CD14-positive monocyte (primary cell): ENCODE measurements around the gene CPAMD8. TPM values are rescaled to one million over a fixed set of nuclear protein-coding genes. Genes with fewer than 3 reads are reported as not detected.

Experiments
- DNase-seq, 3 donors: peaks; one replicate each; pipeline ENCODE4 v3.0.0-alpha.2; 2011 to 2022
- H2AFZ ChIP-seq: 2 replicates; pipeline ENCODE4 v1.6.0; 2012; ENCODE audit warnings: mild to moderate bottlenecking, low read depth, low read length, inconsistent platforms; ENCODE audit not compliant: insufficient read depth, poor library complexity, severe bottlenecking
- H3K27ac ChIP-seq, 2 donors: 1 replicate in 1 of 2; 2 replicates in 1 of 2; pipeline ENCODE4 v1.5.1; 2012 to 2013; ENCODE audit warnings: low read length in 2 of 2, control low read depth in 1 of 2, inconsistent platforms in 1 of 2, low read depth in 1 of 2, mild to moderate bottlenecking in 1 of 2
- H3K27me3 ChIP-seq, 2 donors: one replicate each; pipeline versions ENCODE4 v1.6.0 to v1.6.1; 2011 to 2013; ENCODE audit warnings: low read length in 2 of 2; ENCODE audit not compliant: control insufficient read depth in 2 of 2, insufficient read depth in 2 of 2
- H3K36me3 ChIP-seq, 2 donors: replicated peaks in 1 of 2; 1 replicate in 1 of 2; 2 replicates in 1 of 2; pipeline versions ENCODE4 v1.5.1 to v1.6.1; 2012 to 2013; ENCODE audit warnings: low read length in 2 of 2, control low read depth in 1 of 2, inconsistent platforms in 1 of 2, mild to moderate bottlenecking in 1 of 2; ENCODE audit not compliant: insufficient read depth in 2 of 2, control insufficient read depth in 1 of 2
- H3K4me1 ChIP-seq, 2 donors: 1 replicate in 1 of 2; 2 replicates in 1 of 2; pipeline versions ENCODE4 v1.5.1 to v1.6.1; 2012 to 2013; ENCODE audit warnings: low read length in 2 of 2, control low read depth in 1 of 2, inconsistent platforms in 1 of 2, mild to moderate bottlenecking in 1 of 2, moderate library complexity in 1 of 2; ENCODE audit not compliant: insufficient read depth in 2 of 2, control insufficient read depth in 1 of 2
- H3K4me2 ChIP-seq: replicated peaks from 2 replicates; pipeline ENCODE3; 2012; ENCODE audit warnings: low read length, moderate library complexity, mild to moderate bottlenecking; ENCODE audit not compliant: poor library complexity, severe bottlenecking; ENCODE audit errors: extremely low read depth
- H3K4me3 ChIP-seq, 3 experiments: fragments of 200-600 bp in 1 of 3; sonication (generic) in 1 of 3; replicated peaks in 1 of 3; 1 replicate in 2 of 3; 2 replicates in 1 of 3; pipeline ENCODE4 v1.5.1; 2011 to 2013; ENCODE audit warnings: low read length in 3 of 3, mild to moderate bottlenecking in 3 of 3, control low read depth in 2 of 3, low read depth in 2 of 3, inconsistent platforms in 1 of 3, moderate library complexity in 1 of 3
- H3K79me2 ChIP-seq: 2 replicates; pipeline ENCODE4 v1.6.0; 2012; ENCODE audit warnings: mild to moderate bottlenecking, control low read depth, inconsistent platforms, low read length, moderate library complexity; ENCODE audit not compliant: insufficient read depth
- H3K9ac ChIP-seq: 2 replicates; pipeline ENCODE4 v1.6.0; 2017; ENCODE audit warnings: low read length, mild to moderate bottlenecking; ENCODE audit not compliant: insufficient read depth, poor library complexity, severe bottlenecking
- H3K9me3 ChIP-seq, 2 donors: replicated peaks in 1 of 2; 1 replicate in 1 of 2; 2 replicates in 1 of 2; pipeline versions ENCODE4 v1.5.1 to v1.6.1; 2012 to 2013; ENCODE audit warnings: low read length in 2 of 2, control low read depth in 1 of 2; ENCODE audit not compliant: control insufficient read depth in 1 of 2, insufficient read depth in 1 of 2
- H4K20me1 ChIP-seq: 2 replicates; pipeline ENCODE4 v1.6.0; 2012; ENCODE audit warnings: mild to moderate bottlenecking, low read length, control low read depth, moderate library complexity; ENCODE audit not compliant: insufficient read depth
- H3K27ac Mint-ChIP-seq, 7 donors: one replicate each; pipeline ENCODE4 v1.8.0; 2020; ENCODE audit warnings: mild to moderate bottlenecking in 7 of 7, mixed read lengths in 7 of 7, moderate library complexity in 6 of 7, inconsistent platforms in 2 of 7
- H3K27me3 Mint-ChIP-seq, 3 donors: one replicate each; pipeline ENCODE4 v1.8.0; 2021 to 2022; ENCODE audit warnings: low read depth in 3 of 3, mild to moderate bottlenecking in 3 of 3, mixed read lengths in 3 of 3, moderate library complexity in 3 of 3, inconsistent platforms in 1 of 3
- H3K36me3 Mint-ChIP-seq, 2 donors: one replicate each; pipeline ENCODE4 v1.8.0; 2020; ENCODE audit warnings: mixed read lengths in 2 of 2, inconsistent platforms in 1 of 2, mild to moderate bottlenecking in 1 of 2
- H3K4me1 Mint-ChIP-seq: one replicate; pipeline ENCODE4 v1.8.0; 2020; ENCODE audit warnings: mild to moderate bottlenecking, mixed read lengths
- H3K4me3 Mint-ChIP-seq, 2 donors: one replicate each; pipeline ENCODE4 v1.8.0; 2020; ENCODE audit warnings: mild to moderate bottlenecking in 2 of 2, mixed read lengths in 2 of 2, moderate library complexity in 1 of 2
- H3K9me3 Mint-ChIP-seq, 7 donors: one replicate each; pipeline ENCODE4 v1.8.0; 2020 to 2022; ENCODE audit warnings: mixed read lengths in 7 of 7, mild to moderate bottlenecking in 6 of 7, moderate library complexity in 6 of 7, inconsistent platforms in 2 of 7
- CTCF ChIP-seq: fragments of 200-600 bp; IDR thresholded peaks from one replicate; pipeline ENCODE4 v1.8.0; 2022; ENCODE audit warnings: antibody characterized with exemption, mild to moderate bottlenecking
- WGBS: methylation state at CpG from one replicate; pipeline ENCODE4 v1.1.5; 2013; ENCODE audit warnings: missing lambda C conversion rate; ENCODE audit not compliant: insufficient coverage; 5-methylcytosine and 5-hydroxymethylcytosine counted together
- intact Hi-C, 2 donors: fragments of 100-400 bp; cut with micrococcal nuclease; formaldehyde crosslinking; loops; one replicate each; pipeline versions ENCODE4 v1.15.0 to v1.15.1; 2023
- polyA plus RNA-seq, 3 donors: library from polyadenylated mRNA; depleted of rRNA in 1 of 3; unstranded in 2 of 3; stranded (reverse) in 1 of 3; fragments of 300-500 nt in 2 of 3; fragments of >200 nt in 1 of 3; fragmentation: Illumina TruSeq in 2 of 3; gene quantifications; 1 replicate in 2 of 3; 2 replicates in 1 of 3; pipeline ENCODE4 v1.2.3, GENCODE V29; 2012 to 2021

Gene CPAMD8
- polyA plus RNA-seq, 3 donors = 5.1 to 53.4 (median 5.4) TPM

GRCh38 chr19:17049711-17050280 is 23.2 kb upstream of the CPAMD8 start:
- Mint-ChIP-seq H3K9me3 (no peaks in the 10 kb centered on the region), H3K4me3 (no peak overlapping the region), H3K36me3 (peaks cover 53 to 64% of the 10 kb centered on the region in 2 donors), H3K4me1 (no peaks in the 10 kb centered on the region), H3K27me3 (peaks cover 0 to 5% (median 0%) of the 10 kb centered on the region in 3 donors), H3K27ac (peak overlapping the region in 1 of 7 donors; percentile 1)
- Histone ChIP-seq H2AFZ (no peak overlapping the region), H3K27ac (no peak overlapping the region), H3K9ac (no peak overlapping the region), H3K9me3 (no peaks in the 10 kb centered on the region), H3K79me2 (no peaks in the 10 kb centered on the region), H3K36me3 (peaks cover 32 to 63% of the 10 kb centered on the region in 2 donors), H3K4me3 (no peak overlapping the region), H3K4me2 (no peak overlapping the region), H4K20me1 (no peaks in the 10 kb centered on the region), H3K4me1 (no peaks in the 10 kb centered on the region), H3K27me3 (no peaks in the 10 kb centered on the region)
- no peak for DNase-seq
- no peak for TF ChIP-seq CTCF
- intact Hi-C loops = loop anchor here in 1 of 2 donors (5.0 to 10.0 kb wide), 2 partner anchors 272 to 335 kb away; partner anchors contain the start of gene NWD1
- WGBS = 98% methylated on average over 15 of the region's 18 CpGs

GRCh38 chr19:17048885-17049453 is 22.4 kb upstream of the CPAMD8 start:
- 98% methylated on average over 11 of the region's 16 CpGs for WGBS
- Histone ChIP-seq H3K27ac (no peak overlapping the region), H3K4me1 (no peaks in the 10 kb centered on the region), H3K4me3 (no peak overlapping the region), H2AFZ (no peak overlapping the region), H3K4me2 (no peak overlapping the region), H3K27me3 (no peaks in the 10 kb centered on the region), H3K9me3 (no peaks in the 10 kb centered on the region), H4K20me1 (no peaks in the 10 kb centered on the region), H3K9ac (no peak overlapping the region), H3K79me2 (no peaks in the 10 kb centered on the region), H3K36me3 (peaks cover 27 to 57% of the 10 kb centered on the region in 2 donors)
- peak overlapping the region in 1 of 7 donors; percentile 16 for H3K27ac Mint-ChIP-seq
- intact Hi-C loops = no loop called here
- no peaks in the 10 kb centered on the region for H3K4me1 Mint-ChIP-seq
- H3K9me3 Mint-ChIP-seq = no peaks in the 10 kb centered on the region
- peaks cover 46 to 56% of the 10 kb centered on the region in 2 donors for H3K36me3 Mint-ChIP-seq
- DNase-seq = no peak
- no peak overlapping the region for H3K4me3 Mint-ChIP-seq
- peaks cover 0 to 6% (median 2%) of the 10 kb centered on the region in 3 donors for H3K27me3 Mint-ChIP-seq
- no peak for TF ChIP-seq CTCF
